Spleen (tissue), 7 donors: Measurements from ENCODE around the gene SF3B4.

ENCODE experiments used
- POLR2A ChIP-seq, 3 donors: fragments of 450-650 bp; IDR thresholded peaks; one replicate each; pipeline ENCODE4 v1.5.1; 2017; ENCODE audit warnings: antibody characterized with exemption in 3 of 3, mild to moderate bottlenecking in 1 of 3
- POLR2AphosphoS5 ChIP-seq, 3 donors: sonication (generic); formaldehyde crosslinking; IDR thresholded peaks; one replicate each; pipeline ENCODE4 v1.5.1; 2017; ENCODE audit warnings: antibody characterized with exemption in 3 of 3
- TF ChIP-seq, protein P1 (sequence below), 11 experiments: fragments of 200-600 bp in 7 of 11; fragments of 450-650 bp in 4 of 11; sonication (generic) in 4 of 11; IDR thresholded peaks in 8 of 11; conservative IDR thresholded peaks in 3 of 11; 1 replicate in 7 of 11; 2 replicates in 4 of 11; pipeline versions ENCODE4 v1.4.0 to v1.8.0; 2016 to 2021; ENCODE audit warnings: antibody characterized with exemption in 11 of 11, inconsistent platforms in 4 of 11, mild to moderate bottlenecking in 1 of 11
- donor health status: DM: no; HTN: no; CAD: no; lungs with moderate emphysema.
- donor health status: DM: no; HTN: no; CAD: no.
- donor health status: DM: no; HTN: no; CAD: no.

- TF ChIP-seq POLR2A (IDR thresholded peaks at IDR 0.05) (no peak), POLR2AphosphoS5 (IDR thresholded peaks at IDR 0.05) (no peak)
- TF ChIP-seq, protein P1, sequence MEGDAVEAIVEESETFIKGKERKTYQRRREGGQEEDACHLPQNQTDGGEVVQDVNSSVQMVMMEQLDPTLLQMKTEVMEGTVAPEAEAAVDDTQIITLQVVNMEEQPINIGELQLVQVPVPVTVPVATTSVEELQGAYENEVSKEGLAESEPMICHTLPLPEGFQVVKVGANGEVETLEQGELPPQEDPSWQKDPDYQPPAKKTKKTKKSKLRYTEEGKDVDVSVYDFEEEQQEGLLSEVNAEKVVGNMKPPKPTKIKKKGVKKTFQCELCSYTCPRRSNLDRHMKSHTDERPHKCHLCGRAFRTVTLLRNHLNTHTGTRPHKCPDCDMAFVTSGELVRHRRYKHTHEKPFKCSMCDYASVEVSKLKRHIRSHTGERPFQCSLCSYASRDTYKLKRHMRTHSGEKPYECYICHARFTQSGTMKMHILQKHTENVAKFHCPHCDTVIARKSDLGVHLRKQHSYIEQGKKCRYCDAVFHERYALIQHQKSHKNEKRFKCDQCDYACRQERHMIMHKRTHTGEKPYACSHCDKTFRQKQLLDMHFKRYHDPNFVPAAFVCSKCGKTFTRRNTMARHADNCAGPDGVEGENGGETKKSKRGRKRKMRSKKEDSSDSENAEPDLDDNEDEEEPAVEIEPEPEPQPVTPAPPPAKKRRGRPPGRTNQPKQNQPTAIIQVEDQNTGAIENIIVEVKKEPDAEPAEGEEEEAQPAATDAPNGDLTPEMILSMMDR (IDR thresholded peaks at IDR 0.05 in 8 of 11, conservative IDR thresholded peaks at IDR 0.05 in 3 of 11), result no peak
Measured at GRCh38 chr1:149932474-149932873, 4.9 kb upstream of the SF3B4 start.
